ENCODE results near the gene TMEM129.
A peak's percentile ranks its signal among the peaks of the same experiment; 100 is the strongest.

Gene TMEM129

GRCh38 chr4:1725521-1725920, 4.4 kb upstream of the TMEM129 start:
- no peak for DNase-seq (ENCODE audit: low spot score)
- no peak for TF ChIP-seq CTCF (IDR thresholded peaks at IDR 0.05; ENCODE audit: extremely low read depth, insufficient read depth, missing control alignments)
- in situ Hi-C loops (cut with MboI; ENCODE audit: low pct_unique_long_range_greater_than_20kb, low sequenced_read_pairs, unreplicated experiment), result loop anchor here (25.0 kb wide), 1 partner anchor 462 kb away; no protein-coding TSS in a partner anchor

- peak; percentile 46 for DNase-seq (ENCODE audit: low spot score)
- TF ChIP-seq CTCF (IDR thresholded peaks at IDR 0.05; ENCODE audit: extremely low read depth, insufficient read depth, missing control alignments), result no peak
- in situ Hi-C loops (cut with MboI; ENCODE audit: low pct_unique_long_range_greater_than_20kb, low sequenced_read_pairs, unreplicated experiment), result no loop called here
These were observed 2.1 kb upstream of the TMEM129 start for GRCh38 chr4:1723131-1723801.

- in situ Hi-C loops (cut with MboI; ENCODE audit: low pct_unique_long_range_greater_than_20kb, low sequenced_read_pairs, unreplicated experiment), result no loop called here
- no peak for DNase-seq (ENCODE audit: low spot score)
These were observed 1.5 kb upstream of the TMEM129 start for GRCh38 chr4:1722551-1723118.

GRCh38 chr4:1721666-1722550, 785 bp upstream of the TMEM129 start:
- TF ChIP-seq CTCF (IDR thresholded peaks at IDR 0.05; ENCODE audit: extremely low read depth, insufficient read depth, missing control alignments), result no peak
- peak; percentile 20 for DNase-seq (ENCODE audit: low spot score)
- in situ Hi-C loops (cut with MboI; ENCODE audit: low pct_unique_long_range_greater_than_20kb, low sequenced_read_pairs, unreplicated experiment), result no loop called here

More at GRCh38 chr4:1722551-1723118, 1.5 kb upstream of the TMEM129 start:
- TF ChIP-seq CTCF (IDR thresholded peaks at IDR 0.05; ENCODE audit: extremely low read depth, insufficient read depth, missing control alignments), result no peak

- peak; percentile 12 for TF ChIP-seq CTCF (IDR thresholded peaks at IDR 0.05; ENCODE audit: extremely low read depth, insufficient read depth, missing control alignments)
- peak; percentile 67 for DNase-seq (ENCODE audit: low spot score)
- in situ Hi-C loops (cut with MboI; ENCODE audit: low pct_unique_long_range_greater_than_20kb, low sequenced_read_pairs, unreplicated experiment), result no loop called here
These were observed 750 bp downstream of the TMEM129 start for GRCh38 chr4:1720163-1720983.

Measured in GM13977 (cell line).